ENCODE data around the gene TMEM9. TPM values are rescaled to one million over a fixed set of nuclear protein-coding genes. Genes with fewer than 3 reads are reported as not detected.

TMEM9 gene
- total RNA-seq, 1 donor: 52.2 TPM

GRCh38 chr1:201176940-201177339 lies 22.7 kb upstream of the TMEM9 start:
- no peak for DNase-seq (ENCODE audit: low read depth)
- H3K4me3 ChIP-seq (ENCODE audit: low read depth, low read length): no peak overlapping the region
- TF ChIP-seq CTCF (IDR thresholded peaks at IDR 0.05; ENCODE audit: insufficient read depth, low read depth, low read length): no peak

GRCh38 chr1:201175820-201176500 lies 21.7 kb upstream of the TMEM9 start:
- DNase-seq (ENCODE audit: low read depth): no peak
- TF ChIP-seq CTCF (IDR thresholded peaks at IDR 0.05; ENCODE audit: insufficient read depth, low read depth, low read length): no peak
- no peak overlapping the region for H3K4me3 ChIP-seq (ENCODE audit: low read depth, low read length)

GRCh38 chr1:201173736-201174135 lies 19.5 kb upstream of the TMEM9 start:
- TF ChIP-seq CTCF (IDR thresholded peaks at IDR 0.05; ENCODE audit: insufficient read depth, low read depth, low read length): no peak
- no peak for DNase-seq (ENCODE audit: low read depth)

GRCh38 chr1:201172999-201173610 lies 18.8 kb upstream of the TMEM9 start:
- no peak overlapping the region for H3K4me3 ChIP-seq (ENCODE audit: low read depth, low read length)
- no peak for TF ChIP-seq CTCF (IDR thresholded peaks at IDR 0.05; ENCODE audit: insufficient read depth, low read depth, low read length)
- peak; percentile 39 for DNase-seq (ENCODE audit: low read depth)

More at GRCh38 chr1:201173736-201174135, 19.5 kb upstream of the TMEM9 start:
- H3K4me3 ChIP-seq (ENCODE audit: low read depth, low read length): no peak overlapping the region

- H3K4me3 ChIP-seq (ENCODE audit: low read depth, low read length): no peak overlapping the region
- no peak for TF ChIP-seq CTCF (IDR thresholded peaks at IDR 0.05; ENCODE audit: insufficient read depth, low read depth, low read length)
- no peak for DNase-seq (ENCODE audit: low read depth)
Observed at GRCh38 chr1:201172326-201172725, 18.1 kb upstream of the TMEM9 start.

- H3K4me3 ChIP-seq (ENCODE audit: low read depth, low read length): peak overlapping the region; percentile 67
- TF ChIP-seq CTCF (IDR thresholded peaks at IDR 0.05; ENCODE audit: insufficient read depth, low read depth, low read length): peak; percentile 40
- DNase-seq (ENCODE audit: low read depth): peak; percentile 86
Observed at GRCh38 chr1:201171063-201172036, 17.1 kb upstream of the TMEM9 start.
